ENCODE results near the gene LPP. TPM values are rescaled to one million over a fixed set of nuclear protein-coding genes. Genes with fewer than 3 reads are reported as not detected.

LPP gene
- total and polyA plus RNA-seq, 4 donors: 11.1 to 219 (median 66.5) TPM

- ATAC-seq (ENCODE audit: insufficient read depth, low FRiP score) (no peak), DNase-seq (no peak)
- TF ChIP-seq CTCF (IDR thresholded peaks at IDR 0.05; ENCODE audit: control extremely low read depth, extremely low read depth): no peak
- Histone ChIP-seq H3K9me3 (ENCODE audit: control insufficient read depth in 4 of 4, insufficient read depth in 3 of 4, low read length in 3 of 4) (no peaks in the 10 kb centered on the region), H3K4me1 (ENCODE audit: control insufficient read depth in 5 of 5, insufficient read depth in 5 of 5, low read length in 5 of 5) (peaks cover 0 to 19% (median 5%) of the 10 kb centered on the region in 5 donors), H3K9ac (ENCODE audit: insufficient read depth in 1 of 2, low read length in 2 of 2) (no peak overlapping the region), H3K27me3 (ENCODE audit: control insufficient read depth in 3 of 3, insufficient read depth in 3 of 3, low read length in 2 of 3) (peaks cover 0 to 5% (median 0%) of the 10 kb centered on the region in 3 donors), H3K36me3 (ENCODE audit: control insufficient read depth in 4 of 4, insufficient read depth in 4 of 4, low read length in 4 of 4) (no peaks in the 10 kb centered on the region), H3K27ac (ENCODE audit: low read depth in 1 of 2, low read length in 1 of 2) (no peak overlapping the region), H3K4me3 (no peak overlapping the region)
- 64 to 78% methylated on average over 4 of the region's 4 CpGs for WGBS, 2 donors
These were observed 2.5 kb upstream of the LPP start for GRCh38 chr3:188151438-188151837.

GRCh38 chr3:188152660-188153436, 1.1 kb upstream of the LPP start:
- TF ChIP-seq CTCF (IDR thresholded peaks at IDR 0.05; ENCODE audit: control extremely low read depth, extremely low read depth): no peak
- H3K4me1 ChIP-seq (ENCODE audit: control insufficient read depth in 5 of 5, insufficient read depth in 5 of 5, low read length in 5 of 5): peaks cover 5 to 19% (median 11%) of the 10 kb centered on the region in 5 donors

GRCh38 chr3:188153437-188154013, 432 bp upstream of the LPP start:
- TF ChIP-seq CTCF (IDR thresholded peaks at IDR 0.05; ENCODE audit: control extremely low read depth, extremely low read depth): no peak
- peaks cover 0 to 5% (median 0%) of the 10 kb centered on the region in 3 donors for H3K27me3 ChIP-seq (ENCODE audit: control insufficient read depth in 3 of 3, insufficient read depth in 3 of 3, low read length in 2 of 3)
- H3K27ac ChIP-seq (ENCODE audit: low read depth in 1 of 2, low read length in 1 of 2): peak overlapping the region; percentile 96 to 99
- H3K4me3 ChIP-seq: peak overlapping the region; percentile 82
- no peaks in the 10 kb centered on the region for H3K36me3 ChIP-seq (ENCODE audit: control insufficient read depth in 4 of 4, insufficient read depth in 4 of 4, low read length in 4 of 4)
- DNase-seq (peak; percentile 90 to 93 (median 91)), ATAC-seq (ENCODE audit: insufficient read depth, low FRiP score) (peak; percentile 49)
- H3K4me1 ChIP-seq (ENCODE audit: control insufficient read depth in 5 of 5, insufficient read depth in 5 of 5, low read length in 5 of 5): peaks cover 5 to 19% (median 15%) of the 10 kb centered on the region in 5 donors
- WGBS, 2 donors: 0 to 1% methylated on average over 36 of the region's 36 CpGs
- H3K9me3 ChIP-seq (ENCODE audit: control insufficient read depth in 4 of 4, insufficient read depth in 3 of 4, low read length in 3 of 4): no peaks in the 10 kb centered on the region
- H3K9ac ChIP-seq (ENCODE audit: insufficient read depth in 1 of 2, low read length in 2 of 2): peak overlapping the region; percentile 88 to 94

More at GRCh38 chr3:188152660-188153436, 1.1 kb upstream of the LPP start:
- Histone ChIP-seq H3K27me3 (ENCODE audit: control insufficient read depth in 3 of 3, insufficient read depth in 3 of 3, low read length in 2 of 3) (peaks cover 0 to 5% (median 0%) of the 10 kb centered on the region in 3 donors), H3K9ac (ENCODE audit: insufficient read depth in 1 of 2, low read length in 2 of 2) (peak overlapping the region; percentile 88 to 94), H3K27ac (ENCODE audit: low read depth in 1 of 2, low read length in 1 of 2) (peak overlapping the region; percentile 96 to 99), H3K4me3 (peak overlapping the region; percentile 82), H3K36me3 (ENCODE audit: control insufficient read depth in 4 of 4, insufficient read depth in 4 of 4, low read length in 4 of 4) (no peaks in the 10 kb centered on the region), H3K9me3 (ENCODE audit: control insufficient read depth in 4 of 4, insufficient read depth in 3 of 4, low read length in 3 of 4) (no peaks in the 10 kb centered on the region)
- ATAC-seq (ENCODE audit: insufficient read depth, low FRiP score) (no peak), DNase-seq (peak; percentile 71 to 81 (median 76))
- 20 to 34% methylated on average over 25 of the region's 25 CpGs for WGBS, 2 donors
